Stimulated activated CD4-positive, alpha-beta T cell treated with anti-CD3 and anti-CD28 coated beads, Interleukin-15, amount 100 ng/mL, for 24 hours (primary cell): ENCODE results near the gene DAPL1.
"Not testable (repeated sequence)": the region's sequence is repeated elsewhere in the genome, so short reads cannot be mapped to it uniquely, and the experiment has no call there.

Experiments used
- DNase-seq: peaks from one replicate; pipeline ENCODE4 v3.0.0-alpha.2; 2020

The DAPL1 gene

DNA sequence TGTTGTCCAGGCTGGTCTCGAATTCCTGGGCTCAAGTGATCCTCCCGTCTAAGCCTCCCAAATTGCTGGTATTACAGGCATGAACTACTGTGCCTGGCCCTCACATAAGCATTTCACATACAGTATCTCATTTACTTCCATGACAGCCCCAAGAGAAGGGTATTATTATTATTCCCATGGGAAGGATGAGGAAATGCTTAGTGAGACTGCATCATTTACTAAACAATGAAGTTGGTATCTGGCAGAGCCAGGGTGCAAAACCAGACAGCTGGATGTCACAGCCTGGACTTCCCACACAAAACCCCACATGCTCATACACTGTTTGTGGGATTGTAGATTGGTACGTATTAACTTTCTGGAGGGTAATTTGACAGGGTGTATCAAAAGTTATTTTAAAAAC is 29.9 kb downstream of the DAPL1 start:
- DNase-seq, result no peak

- DNase-seq, result no peak
Measured at GRCh38 chr2:158826965-158827364, 31.8 kb downstream of the DAPL1 start.

DNA sequence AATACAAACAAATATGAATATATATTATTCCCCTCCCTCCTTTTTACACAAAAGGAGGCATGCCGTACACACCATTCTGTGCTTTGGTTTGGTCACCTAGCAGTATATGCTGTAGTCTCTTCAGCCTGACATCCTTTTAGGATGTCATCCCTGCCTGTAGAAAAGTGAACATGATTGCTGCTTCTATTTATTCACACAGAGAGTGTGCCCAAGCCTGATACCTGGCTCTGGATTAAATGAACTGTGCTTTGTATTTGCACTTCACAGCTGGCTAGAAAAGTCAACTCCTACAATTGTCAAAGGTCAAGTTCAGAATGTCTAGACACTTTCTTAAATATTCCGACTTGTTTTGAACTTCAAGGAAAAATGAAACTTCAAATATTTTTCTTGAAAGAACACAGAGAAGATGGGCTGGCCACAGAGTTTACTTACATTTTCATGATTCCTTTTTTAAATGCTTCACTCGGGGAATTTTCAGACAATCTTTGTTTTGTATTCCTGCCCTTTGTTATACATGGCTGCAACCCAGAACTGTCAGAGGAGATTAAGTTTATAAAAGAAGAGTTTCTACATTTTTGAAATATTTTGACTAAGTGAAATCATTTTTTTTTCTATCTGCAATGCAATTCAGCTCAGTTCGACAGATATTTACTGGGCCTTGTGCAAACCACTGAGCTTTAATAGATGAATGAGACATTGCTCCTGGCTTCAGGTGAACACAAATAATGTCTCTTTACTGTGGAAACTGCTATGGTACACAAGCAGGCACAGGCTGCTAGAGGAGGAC is 33.5 kb downstream of the DAPL1 start:
- no peak for DNase-seq

- DNase-seq, result no peak
Measured at GRCh38 chr2:158829167-158829566, 34.0 kb downstream of the DAPL1 start.

DNA sequence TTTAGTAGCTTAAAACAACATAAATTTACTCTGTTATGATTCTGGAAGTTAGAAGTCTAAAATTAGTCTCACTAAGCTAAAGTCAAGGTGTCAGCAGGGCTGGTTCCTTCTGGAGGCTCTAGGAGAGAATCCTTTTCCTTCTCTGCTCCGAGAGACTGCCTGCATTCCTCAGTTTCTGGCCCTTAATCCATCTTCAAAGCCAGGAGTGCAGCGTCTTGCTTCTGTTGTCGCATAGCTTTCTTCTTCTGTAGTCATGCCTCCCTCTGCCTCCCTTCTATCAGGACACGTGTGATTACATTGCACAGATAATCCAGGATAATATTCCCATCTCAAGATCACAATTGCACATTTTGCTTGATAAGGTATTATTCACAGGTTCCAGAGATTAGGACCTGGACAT is 35.1 kb downstream of the DAPL1 start:
- DNase-seq, result no peak

DNA sequence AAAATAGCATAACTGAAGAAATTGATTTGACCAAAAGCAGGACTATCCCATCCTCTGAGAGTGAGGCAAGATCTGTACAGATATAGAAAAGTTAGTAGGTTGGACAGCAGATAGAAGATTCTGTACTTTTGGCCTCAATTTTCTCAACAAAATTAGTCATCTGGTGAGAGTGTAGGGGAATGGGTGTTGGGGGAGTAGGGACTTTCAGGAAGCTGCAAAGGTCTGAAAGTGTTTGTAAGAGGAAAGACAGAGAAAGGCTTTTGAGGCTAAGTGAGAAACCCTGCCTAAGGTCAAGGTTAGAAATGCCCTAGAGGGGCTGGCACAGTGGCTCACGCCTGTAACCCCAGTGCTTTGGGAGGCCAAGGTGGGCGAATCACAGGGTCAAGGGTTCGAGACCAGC is 40.3 kb downstream of the DAPL1 start:
- DNase-seq, result no peak

- DNase-seq, result no peak
Measured at GRCh38 chr2:158837645-158838044, 42.5 kb downstream of the DAPL1 start.

DNA sequence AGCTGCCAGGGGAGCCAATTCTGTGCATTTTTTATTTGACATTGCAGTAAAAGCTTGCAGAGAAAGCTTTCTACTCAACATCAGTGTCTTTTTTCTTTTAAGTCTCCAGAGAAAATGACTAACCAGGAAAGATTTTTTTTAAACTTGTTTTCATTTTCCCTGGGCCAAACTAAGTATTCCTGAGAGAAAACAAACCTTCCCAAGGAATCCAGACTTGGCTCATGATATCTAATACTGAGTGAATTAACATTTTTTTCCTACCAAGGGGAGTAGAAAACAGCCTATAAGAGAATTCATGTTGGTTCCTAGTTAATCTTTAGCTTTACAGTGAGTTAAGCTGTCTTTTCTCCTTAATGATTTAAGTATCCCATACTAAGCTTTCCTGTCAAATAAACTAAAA is 46.7 kb downstream of the DAPL1 start:
- DNase-seq, result no peak

GRCh38 chr2:158845444-158845843 is 50.3 kb downstream of the DAPL1 start:
- no peak for DNase-seq

DNA sequence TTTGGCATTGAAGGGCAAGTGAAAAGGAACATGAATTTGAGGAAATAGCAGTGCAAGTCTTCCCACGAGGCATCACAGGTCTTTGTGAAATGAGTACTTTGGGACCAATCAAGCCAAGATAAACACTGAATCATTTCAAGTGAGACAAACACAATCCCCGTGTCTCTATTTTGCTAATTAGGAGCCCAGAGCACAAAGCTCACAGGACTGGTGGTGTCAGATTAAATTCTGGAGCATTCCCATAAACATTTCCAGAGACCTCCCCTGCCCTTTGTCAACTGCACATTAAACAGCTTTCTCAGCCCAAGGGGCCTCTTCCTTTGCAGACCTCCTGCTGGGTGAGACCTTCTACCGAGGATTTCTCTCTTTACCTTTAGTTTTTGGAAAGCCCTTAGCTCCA is 50.7 kb downstream of the DAPL1 start:
- DNase-seq, result no peak

GRCh38 chr2:158847526-158847925 is 52.4 kb downstream of the DAPL1 start:
- DNase-seq, result not testable (repeated sequence)

- DNase-seq, result not testable (repeated sequence)
Measured at GRCh38 chr2:158848031-158848970, 53.2 kb downstream of the DAPL1 start.

GRCh38 chr2:158860179-158860578 is 65.1 kb downstream of the DAPL1 start:
- not testable (repeated sequence) for DNase-seq

GRCh38 chr2:158861626-158862025 is 66.5 kb downstream of the DAPL1 start:
- not testable (repeated sequence) for DNase-seq

DNA sequence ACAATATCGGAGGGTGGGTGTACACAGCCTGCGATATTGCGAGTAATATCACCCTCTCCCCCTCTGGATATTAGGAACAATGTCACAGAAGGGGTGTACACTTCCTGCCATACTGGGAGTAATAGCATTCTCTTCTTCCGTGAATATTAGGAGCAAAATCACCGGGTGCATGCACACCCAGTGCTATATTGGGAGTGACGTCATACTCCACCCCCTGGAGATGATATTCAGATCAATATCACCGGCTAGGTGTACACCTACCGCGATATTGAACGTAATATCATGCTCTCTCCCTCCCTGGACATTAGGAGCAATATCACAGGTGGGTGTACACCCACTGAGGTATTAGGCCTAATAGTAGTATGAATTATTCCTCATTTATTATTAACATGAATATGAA is 70.4 kb downstream of the DAPL1 start:
- DNase-seq, result not testable (repeated sequence)
